Heart left ventricle (tissue), 16 donors: ENCODE data around the gene PEAK1. TPM values are rescaled to one million over a fixed set of nuclear protein-coding genes. Genes with fewer than 3 reads are reported as not detected.

ENCODE experiments used
- ATAC-seq, 4 donors: fragments of 200-7000 bp; cut with Tn5 transposase; one replicate each; pipeline ENCODE4 v1.9.1; 2020 to 2022; ENCODE audit warnings: moderate library complexity in 4 of 4, mild to moderate bottlenecking in 3 of 4, moderate number of reproducible peaks in 1 of 4
- DNase-seq, 5 donors: peaks; one replicate each; pipeline ENCODE4 v3.0.0-alpha.2; 2020
- H3K27ac ChIP-seq, 12 donors: fragments of 200-600 bp; sonication (generic) in 4 of 12; one replicate each; pipeline versions ENCODE4 v1.5.0 to v1.8.0; 2016 to 2022; ENCODE audit warnings: mild to moderate bottlenecking in 2 of 12
- H3K27me3 ChIP-seq, 9 donors: fragments of 200-600 bp; sonication (generic) in 2 of 9; one replicate each; pipeline versions ENCODE4 v1.5.1 to v1.8.0; 2016 to 2022; ENCODE audit warnings: mild to moderate bottlenecking in 3 of 9
- H3K36me3 ChIP-seq, 9 donors: fragments of 200-600 bp; sonication (generic) in 2 of 9; one replicate each; pipeline versions ENCODE4 v1.5.0 to v1.8.0; 2018 to 2022; ENCODE audit warnings: mild to moderate bottlenecking in 2 of 9
- H3K4me1 ChIP-seq, 12 donors: fragments of 200-600 bp; sonication (generic) in 4 of 12; one replicate each; pipeline versions ENCODE4 v1.5.0 to v1.8.0; 2016 to 2022; ENCODE audit warnings: mild to moderate bottlenecking in 3 of 12
- H3K4me3 ChIP-seq, 12 donors: fragments of 200-600 bp; sonication (generic) in 4 of 12; one replicate each; pipeline versions ENCODE4 v1.5.0 to v1.8.0; 2017 to 2022; ENCODE audit warnings: mild to moderate bottlenecking in 9 of 12, moderate library complexity in 4 of 12
- H3K9me3 ChIP-seq, 12 donors: fragments of 200-600 bp; sonication (generic) in 4 of 12; one replicate each; pipeline versions ENCODE4 v1.5.0 to v1.8.0; 2016 to 2022; ENCODE audit warnings: mild to moderate bottlenecking in 1 of 12
- CTCF ChIP-seq, 12 donors: fragments of 200-600 bp; sonication (generic) in 4 of 12; IDR thresholded peaks; one replicate each; pipeline versions ENCODE4 v1.5.0 to v1.8.0; 2018 to 2022; ENCODE audit warnings: antibody characterized with exemption in 12 of 12, mild to moderate bottlenecking in 5 of 12
- POLR2A ChIP-seq, 2 donors: fragments of 450-650 bp; IDR thresholded peaks; one replicate each; pipeline ENCODE4 v1.6.1; 2017; ENCODE audit warnings: antibody characterized with exemption in 2 of 2, mild to moderate bottlenecking in 2 of 2, moderate library complexity in 2 of 2
- WGBS, 4 donors: extraction: QIAGEN DNeasy Blood & Tissue Kit in 2 of 4; methylation state at CpG; one replicate each; pipeline versions ENCODE4 v1.1.5 to v1.1.7; 2013 to 2018; 5-methylcytosine and 5-hydroxymethylcytosine counted together
- intact Hi-C, 10 donors: fragments of 100-400 bp; cut with DNase I; formaldehyde crosslinking; loops; one replicate each; pipeline versions ENCODE4 v1.11.1 to v1.14.2; 2022
- polyA plus RNA-seq, 2 donors: library from polyadenylated mRNA; stranded (reverse); fragments of 200-250 nt; gene quantifications; one replicate each; pipeline ENCODE4 v1.2.3, GENCODE V29; 2013
- total RNA-seq, 9 donors: library from RNA; depleted of rRNA in 2 of 9; stranded (reverse); fragments of >200 nt in 2 of 9; fragmentation: NEBNext Ultra II Directional in 3 of 9; extraction: Animal tissue kit (Norgen Biotek cat#: 25700) in 3 of 9; gene quantifications; one replicate each; pipeline versions ENCODE4 v1.1.0 to v1.2.4, GENCODE V29; 2016 to 2023
- donor health status: ischemic (EF 13 %, LVEDD 7.1; RV severe dilation, severe dysfunction).
- donor health status: healthy with polysubstance abuse.
- donor health status: DM: no; HTN: yes; CAD: no.
- donor health status: DM: no; HTN: no; CAD: no.
- donor health status: ischemic (EF 25% LVEDD 6.9; RV normal size, moderate dysfunction).
- donor health status: ischemic (EF 25% LVEDD 5.7; RV mildly dilated, moderate dysfunction).
- donor health status: healthy.
- donor health status: DM: yes; HTN: yes; CAD: no.
- donor health status: ischemic (EF 35%, LVEDD 5.7; RV mildly dilated, moderate dysfunction).
- donor health status: nonischemic (EF 11% LVEDD 7.7; RV severe dilation, severe dysfunction).
- donor health status: DM: yes; HTN: yes; CAD: no.
- donor health status: PGD.
- donor health status: ischemic (EF 29% LVEDD 5.4; RV normal size, mild dysfunction).
- donor health status: nonischemic (EF 23%, LVEDD 6.1; RV moderate dilation, normal function).

The PEAK1 gene
- total and polyA plus RNA-seq, 11 donors: 12.8 to 139 (median 86.3) TPM

- no peak for ATAC-seq
- 78 to 86% (median 83%) methylated on average over 4 of the region's 4 CpGs for WGBS, 4 donors
- no peaks in the 10 kb centered on the region for H3K9me3 ChIP-seq
- TF ChIP-seq CTCF (IDR thresholded peaks at IDR 0.05): no peak
- TF ChIP-seq POLR2A (IDR thresholded peaks at IDR 0.05): no peak
- peaks cover 2 to 43% (median 23%) of the 10 kb centered on the region in 12 donors for H3K4me1 ChIP-seq
- intact Hi-C loops: loop anchor here in 9 of 10 donors (2.0 to 10.0 kb wide), 8 partner anchors 70 to 520 kb away; partner anchors contain the start of gene LINGO1 (in 2 of the 9)
- H3K36me3 ChIP-seq: peaks cover 0 to 41% (median 26%) of the 10 kb centered on the region in 9 donors
- no peaks in the 10 kb centered on the region for H3K27me3 ChIP-seq
- DNase-seq: no peak
- no peak overlapping the region for H3K27ac ChIP-seq
- no peak overlapping the region for H3K4me3 ChIP-seq
These were observed 304.7 kb downstream of the PEAK1 start for GRCh38 chr15:77115179-77115578.

- TF ChIP-seq POLR2A (IDR thresholded peaks at IDR 0.05) (no peak), CTCF (IDR thresholded peaks at IDR 0.05) (peak in 1 of 12 donors; percentile 12)
- WGBS, 4 donors: 49 to 55% (median 52%) methylated on average over 2 of the region's 2 CpGs
These were observed 306.9 kb downstream of the PEAK1 start for GRCh38 chr15:77112838-77113504.

GRCh38 chr15:77111789-77112188, 308.1 kb downstream of the PEAK1 start:
- DNase-seq (no peak), ATAC-seq (no peak)
- no peaks in the 10 kb centered on the region for H3K9me3 ChIP-seq
- WGBS, 4 donors: 93 to 98% (median 96%) methylated on average over 3 of the region's 3 CpGs
- H3K36me3 ChIP-seq: peaks cover 0 to 42% (median 26%) of the 10 kb centered on the region in 9 donors
- H3K4me3 ChIP-seq: no peak overlapping the region
- intact Hi-C loops: loop anchor here in 5 of 10 donors (2.0 to 10.0 kb wide), 8 partner anchors 73 to 523 kb away; partner anchors contain the start of gene LINGO1 (in 2 of the 5)
- no peaks in the 10 kb centered on the region for H3K27me3 ChIP-seq
- peaks cover 2 to 38% (median 26%) of the 10 kb centered on the region in 12 donors for H3K4me1 ChIP-seq
- TF ChIP-seq POLR2A (IDR thresholded peaks at IDR 0.05) (no peak), CTCF (IDR thresholded peaks at IDR 0.05) (no peak)
- H3K27ac ChIP-seq: no peak overlapping the region

More at GRCh38 chr15:77112838-77113504, 306.9 kb downstream of the PEAK1 start:
- Histone ChIP-seq H3K27me3 (no peaks in the 10 kb centered on the region), H3K36me3 (peaks cover 0 to 42% (median 26%) of the 10 kb centered on the region in 9 donors), H3K4me1 (peaks cover 0 to 34% (median 14%) of the 10 kb centered on the region in 12 donors), H3K27ac (peak overlapping the region in 1 of 12 donors; percentile 1), H3K4me3 (no peak overlapping the region), H3K9me3 (no peaks in the 10 kb centered on the region)
- ATAC-seq (peak in 3 of 4 donors; percentile 30 to 72 (median 37)), DNase-seq (no peak)
- intact Hi-C loops: loop anchor here in 5 of 10 donors (2.0 to 10.0 kb wide), 8 partner anchors 72 to 522 kb away; partner anchors contain the start of gene LINGO1 (in 2 of the 5)
